IPS DF 6.9 (cell line): ENCODE results near the gene KIR3DL3.
"Not testable (repeated sequence)": the region's sequence is repeated elsewhere in the genome, so short reads cannot be mapped to it uniquely, and the experiment has no call there.

Experiments used
- DNase-seq: peaks from one replicate; pipeline ENCODE4 v3.0.0-alpha.2; 2013; ENCODE audit warnings: low read depth, low spot score
- H3K27ac ChIP-seq: one replicate; pipeline ENCODE4 v1.5.1; 2013; ENCODE audit warnings: low read length, control low read depth
- H3K27me3 ChIP-seq: 2 replicates; pipeline ENCODE4 v1.6.1; 2013; ENCODE audit warnings: mild to moderate bottlenecking, low read length; ENCODE audit not compliant: control insufficient read depth, insufficient read depth
- H3K36me3 ChIP-seq: 2 replicates; pipeline ENCODE4 v1.6.1; 2013; ENCODE audit warnings: low read length; ENCODE audit not compliant: control insufficient read depth, insufficient read depth
- H3K4me1 ChIP-seq: 2 replicates; pipeline ENCODE4 v1.6.1; 2013; ENCODE audit warnings: low read length; ENCODE audit not compliant: control insufficient read depth, insufficient read depth
- H3K4me3 ChIP-seq: 2 replicates; pipeline ENCODE4 v1.5.1; 2013; ENCODE audit warnings: mild to moderate bottlenecking, low read length
- H3K9me3 ChIP-seq: 2 replicates; pipeline ENCODE4 v1.6.1; 2013; ENCODE audit warnings: low read length, inconsistent platforms; ENCODE audit not compliant: control insufficient read depth, insufficient read depth
- WGBS: extraction: QIAGEN DNeasy Blood & Tissue Kit; methylation state at CpG from one replicate; pipeline ENCODE4 v1.1.7; 2013; ENCODE audit warnings: mixed read lengths, missing lambda C conversion rate; ENCODE audit not compliant: insufficient read length, insufficient coverage; 5-methylcytosine and 5-hydroxymethylcytosine counted together

KIR3DL3 gene

DNA sequence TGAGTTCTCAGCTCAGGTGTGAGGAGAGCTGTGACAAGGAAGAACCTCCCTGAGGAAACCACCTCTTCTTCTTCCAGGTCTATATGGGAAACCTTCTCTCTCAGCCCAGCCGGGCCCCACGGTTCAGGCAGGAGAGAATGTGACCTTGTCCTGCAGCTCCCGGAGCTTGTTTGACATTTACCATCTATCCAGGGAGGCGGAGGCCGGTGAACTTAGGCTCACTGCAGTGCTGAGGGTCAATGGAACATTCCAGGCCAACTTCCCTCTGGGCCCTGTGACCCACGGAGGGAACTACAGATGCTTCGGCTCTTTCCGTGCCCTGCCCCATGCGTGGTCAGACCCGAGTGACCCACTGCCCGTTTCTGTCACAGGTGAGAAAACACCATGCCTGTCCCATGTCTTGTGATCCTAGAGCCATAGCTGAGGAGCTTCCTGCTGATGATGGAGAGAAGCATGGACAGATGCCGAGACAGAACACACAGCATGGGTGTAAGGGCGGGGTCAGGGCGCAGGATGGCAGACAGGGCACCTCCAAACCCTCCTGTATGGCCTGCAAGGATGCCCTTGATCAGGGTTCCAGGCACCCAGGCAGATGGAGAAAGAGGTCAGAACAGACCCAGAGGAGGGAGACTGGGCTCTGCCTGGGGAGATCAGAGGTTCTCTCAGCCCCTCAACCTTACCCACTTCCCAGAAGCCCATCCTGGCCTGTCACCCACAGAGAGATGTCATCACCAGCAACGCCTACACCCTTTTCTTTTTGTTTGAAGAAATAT, 5.4 kb downstream of the KIR3DL3 start:
- Histone ChIP-seq H3K36me3 (no peaks in the 10 kb centered on the region), H3K27ac (no peak overlapping the region), H3K4me1 (no peaks in the 10 kb centered on the region), H3K9me3 (peaks cover 22% of the 10 kb centered on the region), H3K27me3 (no peaks in the 10 kb centered on the region), H3K4me3 (no peak overlapping the region)
- DNase-seq: no peak
- no CpG with 5 or more reads among the region's 15 CpGs for WGBS

DNA sequence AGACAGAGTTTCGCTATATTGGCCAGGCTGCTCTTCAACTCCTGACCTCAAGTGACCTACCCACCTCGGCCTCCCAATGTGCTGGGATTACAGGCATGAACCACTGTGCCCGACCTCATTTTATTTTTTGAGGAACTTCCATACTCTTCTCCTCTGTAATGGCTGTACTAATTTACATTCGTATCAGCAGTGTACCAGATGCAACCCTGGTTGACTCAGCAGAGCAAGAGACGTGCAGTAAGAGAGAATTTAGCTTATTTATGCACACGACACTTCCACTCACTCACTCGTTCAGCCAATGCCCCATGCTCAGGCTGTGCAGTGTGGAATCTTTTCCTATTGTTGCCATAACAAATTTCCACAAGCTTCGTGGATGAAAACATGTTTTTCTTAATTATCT, 6.9 kb downstream of the KIR3DL3 start:
- no peak for DNase-seq
- Histone ChIP-seq H3K4me1 (no peaks in the 10 kb centered on the region), H3K27ac (no peak overlapping the region), H3K36me3 (no peaks in the 10 kb centered on the region), H3K4me3 (no peak overlapping the region), H3K9me3 (peaks cover 19% of the 10 kb centered on the region), H3K27me3 (no peaks in the 10 kb centered on the region)
- no CpG with 5 or more reads among the region's 8 CpGs for WGBS

DNA sequence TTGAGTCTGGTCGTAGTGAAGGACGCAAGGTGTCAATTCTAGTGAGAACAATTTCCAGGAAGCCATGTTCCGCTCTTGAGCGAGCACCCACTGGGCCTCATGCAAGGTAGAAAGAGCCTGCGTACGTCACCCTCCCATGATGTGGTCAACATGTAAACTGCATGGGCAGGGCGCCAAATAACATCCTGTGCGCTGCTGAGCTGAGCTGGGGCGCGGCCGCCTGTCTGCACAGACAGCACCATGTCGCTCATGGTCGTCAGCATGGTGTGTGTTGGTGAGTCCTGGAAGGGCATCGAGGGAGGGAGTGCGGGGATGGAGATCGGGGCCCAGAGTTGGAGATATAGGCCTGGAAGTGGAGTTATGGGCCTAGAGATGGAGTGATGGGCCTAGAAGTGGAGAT, 14.1 kb downstream of the KIR3DL3 start, which contains the start of gene KIR2DL3:
KIR2DL3 (plus strand) TSS at position 208 of the 400 bp plus-strand sequence; CDS start at position 241, 33 bp downstream.
- not testable (repeated sequence) for H3K27ac ChIP-seq, DNase-seq, H3K36me3 ChIP-seq, H3K27me3 ChIP-seq, H3K4me1 ChIP-seq, H3K4me3 ChIP-seq
- H3K9me3 ChIP-seq: peaks cover 21% of the 10 kb centered on the region
- WGBS: no CpG with 5 or more reads among the region's 16 CpGs

DNA sequence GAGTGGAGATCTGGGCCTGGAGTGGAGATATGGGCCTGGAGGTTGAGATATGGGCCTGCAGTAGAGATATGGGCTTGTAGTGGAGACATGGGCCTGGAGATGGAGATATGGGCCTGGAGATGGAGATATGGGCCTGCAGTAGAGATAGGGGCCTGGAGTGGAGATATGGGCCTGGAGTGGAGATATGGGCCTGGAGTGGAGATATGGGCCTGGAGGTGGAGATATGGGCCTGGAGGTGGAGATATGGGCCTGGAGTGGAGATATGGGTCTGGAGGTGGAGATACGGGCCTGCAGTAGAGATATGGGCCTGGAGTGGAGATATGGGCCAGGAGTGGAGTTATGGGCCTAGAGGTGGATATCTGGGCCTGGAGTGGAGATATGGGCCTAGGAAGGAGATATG, 14.5 kb downstream of the KIR3DL3 start:
- no peak for DNase-seq
- Histone ChIP-seq H3K27ac (no peak overlapping the region), H3K36me3 (no peaks in the 10 kb centered on the region), H3K9me3 (peaks cover 20% of the 10 kb centered on the region), H3K4me3 (no peak overlapping the region), H3K27me3 (no peaks in the 10 kb centered on the region), H3K4me1 (no peaks in the 10 kb centered on the region)
- no CpG with 5 or more reads among the region's 1 CpG for WGBS

DNA sequence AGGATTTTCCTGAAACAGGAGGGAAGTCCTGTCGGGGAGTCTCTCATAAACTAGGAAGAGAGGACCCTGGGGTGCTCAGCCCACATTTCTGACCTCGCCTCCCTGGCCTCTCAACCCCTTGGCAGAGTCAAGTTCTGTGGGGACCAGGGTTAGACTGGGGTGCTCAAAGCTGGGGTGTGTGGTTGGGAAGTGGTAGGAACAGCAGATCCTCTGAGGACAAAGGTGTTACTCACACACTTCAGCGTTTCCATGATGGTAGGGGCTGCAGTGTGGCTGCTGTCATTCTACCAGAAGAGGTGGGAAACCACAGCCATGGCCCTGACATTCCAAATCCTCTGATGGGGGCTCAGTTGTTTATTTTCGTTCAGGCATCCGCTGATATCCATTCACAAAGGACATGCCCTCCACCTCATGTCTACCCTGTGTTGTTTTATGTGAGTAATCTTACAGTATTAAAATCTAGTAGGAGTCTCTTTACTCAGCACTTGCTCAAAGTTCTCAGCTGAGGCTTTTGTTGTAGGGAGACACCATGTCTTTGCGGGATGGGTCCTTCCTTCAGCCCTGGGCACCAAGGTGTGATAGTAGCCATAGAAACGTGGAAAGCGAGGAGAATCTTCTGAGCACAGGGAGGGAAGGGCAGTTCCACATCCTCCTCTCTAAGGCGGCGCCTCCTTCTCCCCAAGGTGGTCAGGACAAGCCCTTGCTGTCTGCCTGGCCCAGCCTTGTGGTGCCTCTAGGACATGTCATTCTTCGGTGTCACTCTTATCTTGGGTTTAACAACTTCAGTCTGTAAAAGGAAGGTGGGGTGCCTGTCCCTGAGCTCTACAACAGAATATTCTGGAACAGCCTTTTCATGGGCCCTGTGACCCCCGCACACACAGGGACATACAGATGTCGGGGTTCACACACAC, 15.6 kb downstream of the KIR3DL3 start:
- no peak overlapping the region for H3K27ac ChIP-seq
- no CpG with 5 or more reads among the region's 13 CpGs for WGBS
- peaks cover 20% of the 10 kb centered on the region for H3K9me3 ChIP-seq
- H3K4me1 ChIP-seq: no peaks in the 10 kb centered on the region
- H3K4me3 ChIP-seq: no peak overlapping the region
- no peak for DNase-seq
- H3K36me3 ChIP-seq: no peaks in the 10 kb centered on the region
- no peaks in the 10 kb centered on the region for H3K27me3 ChIP-seq

DNA sequence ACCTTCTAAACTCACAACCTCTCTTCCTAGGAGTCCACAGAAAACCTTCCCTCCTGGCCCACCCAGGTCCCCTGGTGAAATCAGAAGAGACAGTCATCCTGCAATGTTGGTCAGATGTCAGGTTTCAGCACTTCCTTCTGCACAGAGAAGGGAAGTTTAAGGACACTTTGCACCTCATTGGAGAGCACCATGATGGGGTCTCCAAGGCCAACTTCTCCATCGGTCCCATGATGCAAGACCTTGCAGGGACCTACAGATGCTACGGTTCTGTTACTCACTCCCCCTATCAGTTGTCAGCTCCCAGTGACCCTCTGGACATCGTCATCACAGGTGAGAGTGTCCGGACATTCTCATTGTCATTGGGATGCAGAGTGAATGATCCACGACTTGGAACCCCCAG, 17.7 kb downstream of the KIR3DL3 start:
- not testable (repeated sequence) for H3K27ac ChIP-seq, H3K4me1 ChIP-seq, H3K36me3 ChIP-seq, H3K4me3 ChIP-seq, H3K27me3 ChIP-seq, DNase-seq
- peaks cover 19% of the 10 kb centered on the region for H3K9me3 ChIP-seq
- no CpG with 5 or more reads among the region's 5 CpGs for WGBS

DNA sequence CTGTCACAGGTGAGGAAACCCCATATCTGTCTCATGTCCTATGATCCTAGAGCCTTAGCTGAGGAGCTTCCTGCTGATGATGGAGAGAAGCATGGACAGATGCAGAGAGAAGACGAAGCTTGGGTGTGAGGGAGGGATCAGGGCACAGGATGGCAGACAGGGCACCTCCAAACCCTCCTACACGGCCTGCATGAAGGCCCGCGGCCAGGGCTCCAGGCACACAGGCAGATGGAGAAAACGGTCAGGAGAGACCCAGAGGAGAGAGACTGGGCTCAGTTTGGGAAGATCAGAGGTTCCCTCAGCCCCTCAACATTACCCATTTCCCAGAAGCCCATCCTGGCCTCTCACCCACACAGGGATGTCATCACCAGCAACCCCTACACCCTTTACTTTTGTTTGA, 19.8 kb downstream of the KIR3DL3 start:
- not testable (repeated sequence) for H3K4me1 ChIP-seq, H3K4me3 ChIP-seq, DNase-seq, H3K36me3 ChIP-seq, H3K27me3 ChIP-seq, H3K27ac ChIP-seq
- H3K9me3 ChIP-seq: peaks cover 13% of the 10 kb centered on the region
- no CpG with 5 or more reads among the region's 5 CpGs for WGBS

DNA sequence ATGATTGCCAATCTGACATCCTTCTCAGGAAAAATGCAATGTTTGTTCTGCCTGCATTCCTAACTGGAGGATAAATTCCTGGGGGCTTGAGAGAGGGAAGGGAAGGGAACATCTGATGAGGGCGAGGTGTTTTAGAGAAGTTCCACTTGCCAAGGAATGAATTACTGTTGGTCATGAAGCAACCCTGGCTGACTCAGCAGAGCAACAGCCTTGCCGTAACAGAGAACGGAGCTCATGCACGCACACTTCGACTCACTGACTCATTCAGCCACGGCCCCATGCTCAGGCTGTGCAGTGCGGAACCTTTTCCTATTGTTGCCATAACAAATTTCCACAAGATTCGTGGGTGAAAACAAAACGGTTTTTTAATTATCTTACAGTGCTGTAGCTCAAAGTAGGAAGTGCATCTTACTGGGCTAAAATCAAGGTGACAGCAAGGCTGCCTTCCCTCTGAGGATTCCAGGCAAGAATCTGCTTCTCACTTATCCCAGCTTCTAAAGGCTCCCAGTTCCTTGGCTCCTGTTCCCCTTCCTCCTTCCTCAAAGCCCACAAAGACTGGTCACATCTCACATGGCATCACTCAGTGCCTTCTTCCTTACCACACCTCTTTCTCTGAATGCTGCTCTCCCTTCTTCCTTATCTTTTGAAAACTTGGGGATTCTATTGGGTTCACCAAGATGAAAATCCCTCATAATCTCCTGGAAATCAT, 23.5 kb downstream of the KIR3DL3 start:
- DNase-seq, H3K27ac ChIP-seq, H3K27me3 ChIP-seq, H3K36me3 ChIP-seq, H3K9me3 ChIP-seq, H3K4me3 ChIP-seq, H3K4me1 ChIP-seq: not testable (repeated sequence)
- WGBS: no CpG with 5 or more reads among the region's 9 CpGs

DNA sequence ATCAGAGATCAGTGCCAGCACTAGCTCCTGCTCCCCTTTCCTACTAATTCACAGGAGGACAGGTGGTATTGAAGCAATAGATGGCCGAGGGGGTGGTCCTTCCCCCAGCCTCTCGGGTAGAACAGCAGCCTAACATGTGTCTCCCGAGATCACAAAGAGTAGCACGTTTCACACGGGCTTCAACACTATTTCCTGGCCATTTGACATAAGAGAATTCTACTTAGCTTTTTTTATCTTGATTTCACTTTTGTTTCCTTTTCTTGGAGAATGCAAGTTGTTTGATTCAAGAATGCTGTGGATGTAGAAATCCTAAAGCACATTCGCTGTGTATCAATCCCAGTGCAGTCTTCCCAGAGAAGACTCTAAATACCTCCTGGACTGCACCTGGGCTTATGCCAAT, 26.0 kb downstream of the KIR3DL3 start:
- not testable (repeated sequence) for H3K36me3 ChIP-seq, H3K27ac ChIP-seq, DNase-seq, H3K9me3 ChIP-seq, H3K4me3 ChIP-seq, H3K4me1 ChIP-seq, H3K27me3 ChIP-seq
- WGBS: no CpG with 5 or more reads among the region's 6 CpGs
